Measurements from ENCODE around the gene BSG. TPM values are rescaled to one million over a fixed set of nuclear protein-coding genes. Genes with fewer than 3 reads are reported as not detected.

The BSG gene
- total and polyA plus RNA-seq, 4 donors: 80.4 to 367 (median 149) TPM

GRCh38 chr19:608155-609003 is 36.0 kb downstream of the BSG start:
- Histone ChIP-seq H3K9ac (ENCODE audit: low read depth in 1 of 2, low read length in 2 of 2) (no peak overlapping the region), H3K9me3 (ENCODE audit: control insufficient read depth in 4 of 4, low read length in 3 of 4) (no peaks in the 10 kb centered on the region), H3K36me3 (ENCODE audit: control insufficient read depth in 4 of 4, insufficient read depth in 3 of 4, low read depth in 1 of 4, low read length in 3 of 4) (peaks cover 0 to 2% (median 0%) of the 10 kb centered on the region in 4 donors), H3K4me3 (ENCODE audit: low read depth in 1 of 3, low read length in 3 of 3) (no peak overlapping the region), H3K27ac (ENCODE audit: low read depth in 1 of 2, low read length in 2 of 2) (no peak overlapping the region), H3K4me1 (ENCODE audit: control insufficient read depth in 4 of 4, insufficient read depth in 4 of 4, low read length in 3 of 4) (peaks cover 0 to 3% (median 0%) of the 10 kb centered on the region in 4 donors), H3K27me3 (ENCODE audit: control insufficient read depth in 4 of 4, insufficient read depth in 4 of 4, low read length in 3 of 4) (no peaks in the 10 kb centered on the region)
- 80% methylated on average over 30 of the region's 30 CpGs for WGBS
- DNase-seq (ENCODE audit: low spot score): no peak
- no peak for TF ChIP-seq ZBTB33 (IDR thresholded peaks at IDR 0.05)
- TF ChIP-seq GABPA (IDR thresholded peaks at IDR 0.05 in 1 of 2, conservative IDR thresholded peaks at IDR 0.05 in 1 of 2): no peak
- no peak for TF ChIP-seq JUND (IDR thresholded peaks at IDR 0.05)
- TF ChIP-seq RAD21 (IDR thresholded peaks at IDR 0.05): no peak
- TF ChIP-seq FOXA1 (IDR thresholded peaks at IDR 0.05): no peak
- TF ChIP-seq TAF1 (conservative IDR thresholded peaks at IDR 0.05): no peak
- TF ChIP-seq, protein P1, sequence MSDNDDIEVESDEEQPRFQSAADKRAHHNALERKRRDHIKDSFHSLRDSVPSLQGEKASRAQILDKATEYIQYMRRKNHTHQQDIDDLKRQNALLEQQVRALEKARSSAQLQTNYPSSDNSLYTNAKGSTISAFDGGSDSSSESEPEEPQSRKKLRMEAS (IDR thresholded peaks at IDR 0.05): no peak
- TF ChIP-seq NR2F2 (IDR thresholded peaks at IDR 0.05): no peak
- no peak for TF ChIP-seq SP1 (IDR thresholded peaks at IDR 0.05)
- TF ChIP-seq YY1 (IDR thresholded peaks at IDR 0.05): no peak
- no peak for TF ChIP-seq FOXA2 (IDR thresholded peaks at IDR 0.05)
- TF ChIP-seq, protein P2, sequence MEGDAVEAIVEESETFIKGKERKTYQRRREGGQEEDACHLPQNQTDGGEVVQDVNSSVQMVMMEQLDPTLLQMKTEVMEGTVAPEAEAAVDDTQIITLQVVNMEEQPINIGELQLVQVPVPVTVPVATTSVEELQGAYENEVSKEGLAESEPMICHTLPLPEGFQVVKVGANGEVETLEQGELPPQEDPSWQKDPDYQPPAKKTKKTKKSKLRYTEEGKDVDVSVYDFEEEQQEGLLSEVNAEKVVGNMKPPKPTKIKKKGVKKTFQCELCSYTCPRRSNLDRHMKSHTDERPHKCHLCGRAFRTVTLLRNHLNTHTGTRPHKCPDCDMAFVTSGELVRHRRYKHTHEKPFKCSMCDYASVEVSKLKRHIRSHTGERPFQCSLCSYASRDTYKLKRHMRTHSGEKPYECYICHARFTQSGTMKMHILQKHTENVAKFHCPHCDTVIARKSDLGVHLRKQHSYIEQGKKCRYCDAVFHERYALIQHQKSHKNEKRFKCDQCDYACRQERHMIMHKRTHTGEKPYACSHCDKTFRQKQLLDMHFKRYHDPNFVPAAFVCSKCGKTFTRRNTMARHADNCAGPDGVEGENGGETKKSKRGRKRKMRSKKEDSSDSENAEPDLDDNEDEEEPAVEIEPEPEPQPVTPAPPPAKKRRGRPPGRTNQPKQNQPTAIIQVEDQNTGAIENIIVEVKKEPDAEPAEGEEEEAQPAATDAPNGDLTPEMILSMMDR (IDR thresholded peaks at IDR 0.05; ENCODE audit: low read depth, low read length, missing input control): no peak
- TF ChIP-seq ATF3 (IDR thresholded peaks at IDR 0.05): no peak
- no peak for TF ChIP-seq RXRA (IDR thresholded peaks at IDR 0.05)
- no peak for TF ChIP-seq HNF4G (IDR thresholded peaks at IDR 0.05)
- TF ChIP-seq HNF4A (conservative IDR thresholded peaks at IDR 0.05): no peak
- TF ChIP-seq, protein P3, sequence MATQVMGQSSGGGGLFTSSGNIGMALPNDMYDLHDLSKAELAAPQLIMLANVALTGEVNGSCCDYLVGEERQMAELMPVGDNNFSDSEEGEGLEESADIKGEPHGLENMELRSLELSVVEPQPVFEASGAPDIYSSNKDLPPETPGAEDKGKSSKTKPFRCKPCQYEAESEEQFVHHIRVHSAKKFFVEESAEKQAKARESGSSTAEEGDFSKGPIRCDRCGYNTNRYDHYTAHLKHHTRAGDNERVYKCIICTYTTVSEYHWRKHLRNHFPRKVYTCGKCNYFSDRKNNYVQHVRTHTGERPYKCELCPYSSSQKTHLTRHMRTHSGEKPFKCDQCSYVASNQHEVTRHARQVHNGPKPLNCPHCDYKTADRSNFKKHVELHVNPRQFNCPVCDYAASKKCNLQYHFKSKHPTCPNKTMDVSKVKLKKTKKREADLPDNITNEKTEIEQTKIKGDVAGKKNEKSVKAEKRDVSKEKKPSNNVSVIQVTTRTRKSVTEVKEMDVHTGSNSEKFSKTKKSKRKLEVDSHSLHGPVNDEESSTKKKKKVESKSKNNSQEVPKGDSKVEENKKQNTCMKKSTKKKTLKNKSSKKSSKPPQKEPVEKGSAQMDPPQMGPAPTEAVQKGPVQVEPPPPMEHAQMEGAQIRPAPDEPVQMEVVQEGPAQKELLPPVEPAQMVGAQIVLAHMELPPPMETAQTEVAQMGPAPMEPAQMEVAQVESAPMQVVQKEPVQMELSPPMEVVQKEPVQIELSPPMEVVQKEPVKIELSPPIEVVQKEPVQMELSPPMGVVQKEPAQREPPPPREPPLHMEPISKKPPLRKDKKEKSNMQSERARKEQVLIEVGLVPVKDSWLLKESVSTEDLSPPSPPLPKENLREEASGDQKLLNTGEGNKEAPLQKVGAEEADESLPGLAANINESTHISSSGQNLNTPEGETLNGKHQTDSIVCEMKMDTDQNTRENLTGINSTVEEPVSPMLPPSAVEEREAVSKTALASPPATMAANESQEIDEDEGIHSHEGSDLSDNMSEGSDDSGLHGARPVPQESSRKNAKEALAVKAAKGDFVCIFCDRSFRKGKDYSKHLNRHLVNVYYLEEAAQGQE (IDR thresholded peaks at IDR 0.05): no peak
- TF ChIP-seq EGR1 (IDR thresholded peaks at IDR 0.05; ENCODE audit: low read depth in 2 of 2): no peak
